Measurements from ENCODE around the gene CPT1B. TPM values are rescaled to one million over a fixed set of nuclear protein-coding genes. Genes with fewer than 3 reads are reported as not detected.

CPT1B gene
- total RNA-seq, 4 donors from 2014 or later, result 34.2 to 111 (median 37.6) TPM

- Histone ChIP-seq H3K4me3 (peak overlapping the region; percentile 58 to 86 (median 74)), H3K4me1 (peaks cover 15 to 66% (median 56%) of the 10 kb centered on the region in 4 donors)
Observed at GRCh38 chr22:50526834-50527801, 51.1 kb downstream of the CPT1B start.

GRCh38 chr22:50526108-50526833, 52.0 kb downstream of the CPT1B start:
- peak; percentile 88 for DNase-seq
- intact Hi-C loops (cut with DNase I; ENCODE audit: low total_unique reads) (no loop called here), in situ Hi-C loops (cut with MboI; ENCODE audit: low pct_ligation_motif_present in 1 of 4, low pct_unique_long_range_greater_than_20kb in 1 of 4, low sequenced_read_pairs in 3 of 4) (no loop called here)
- Histone ChIP-seq H3K4me1 (peaks cover 14 to 59% (median 48%) of the 10 kb centered on the region in 4 donors), H3K36me3 (peaks cover 0 to 11% (median 0%) of the 10 kb centered on the region in 4 donors), H3K27ac (peak overlapping the region; percentile 95 to 99 (median 98)), H3K9me3 (no peaks in the 10 kb centered on the region), H3K27me3 (no peaks in the 10 kb centered on the region), H3K4me3 (peak overlapping the region; percentile 58 to 86 (median 74))
- TF ChIP-seq POLR2A (IDR thresholded peaks at IDR 0.05) (no peak), POLR2AphosphoS5 (IDR thresholded peaks at IDR 0.05) (peak; percentile 10 to 60 (median 46)), EP300 (IDR thresholded peaks at IDR 0.05; ENCODE audit: low read depth) (no peak)
- TF ChIP-seq, protein P1, sequence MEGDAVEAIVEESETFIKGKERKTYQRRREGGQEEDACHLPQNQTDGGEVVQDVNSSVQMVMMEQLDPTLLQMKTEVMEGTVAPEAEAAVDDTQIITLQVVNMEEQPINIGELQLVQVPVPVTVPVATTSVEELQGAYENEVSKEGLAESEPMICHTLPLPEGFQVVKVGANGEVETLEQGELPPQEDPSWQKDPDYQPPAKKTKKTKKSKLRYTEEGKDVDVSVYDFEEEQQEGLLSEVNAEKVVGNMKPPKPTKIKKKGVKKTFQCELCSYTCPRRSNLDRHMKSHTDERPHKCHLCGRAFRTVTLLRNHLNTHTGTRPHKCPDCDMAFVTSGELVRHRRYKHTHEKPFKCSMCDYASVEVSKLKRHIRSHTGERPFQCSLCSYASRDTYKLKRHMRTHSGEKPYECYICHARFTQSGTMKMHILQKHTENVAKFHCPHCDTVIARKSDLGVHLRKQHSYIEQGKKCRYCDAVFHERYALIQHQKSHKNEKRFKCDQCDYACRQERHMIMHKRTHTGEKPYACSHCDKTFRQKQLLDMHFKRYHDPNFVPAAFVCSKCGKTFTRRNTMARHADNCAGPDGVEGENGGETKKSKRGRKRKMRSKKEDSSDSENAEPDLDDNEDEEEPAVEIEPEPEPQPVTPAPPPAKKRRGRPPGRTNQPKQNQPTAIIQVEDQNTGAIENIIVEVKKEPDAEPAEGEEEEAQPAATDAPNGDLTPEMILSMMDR (IDR thresholded peaks at IDR 0.05), result peak; percentile 37 to 76 (median 69)
- WGBS, 2 donors (ENCODE audit: low coverage in 1 of 2), result 1% methylated on average over 50 of the region's 77 CpGs; no CpG with 5 or more reads in 1 of the 2 donors

More at GRCh38 chr22:50526834-50527801, 51.1 kb downstream of the CPT1B start:
- in situ Hi-C loops (cut with MboI; ENCODE audit: low pct_ligation_motif_present in 1 of 4, low pct_unique_long_range_greater_than_20kb in 1 of 4, low sequenced_read_pairs in 3 of 4), result no loop called here
- H3K27ac ChIP-seq, result peak overlapping the region; percentile 95 to 99 (median 98)
- 54% methylated on average over 29 of the region's 29 CpGs; no CpG with 5 or more reads in 1 of the 2 donors for WGBS, 2 donors (ENCODE audit: low coverage in 1 of 2)
- no peaks in the 10 kb centered on the region for H3K9me3 ChIP-seq
- intact Hi-C loops (cut with DNase I; ENCODE audit: low total_unique reads), result no loop called here
- DNase-seq, result peak; percentile 74
- peaks cover 0 to 11% (median 0%) of the 10 kb centered on the region in 4 donors for H3K36me3 ChIP-seq
- no peaks in the 10 kb centered on the region for H3K27me3 ChIP-seq
- TF ChIP-seq POLR2A (IDR thresholded peaks at IDR 0.05), result peak; percentile 12
- no peak for TF ChIP-seq EP300 (IDR thresholded peaks at IDR 0.05; ENCODE audit: low read depth)
- TF ChIP-seq POLR2AphosphoS5 (IDR thresholded peaks at IDR 0.05), result peak in 2 of 3 donors; percentile 44 to 59

DNA sequence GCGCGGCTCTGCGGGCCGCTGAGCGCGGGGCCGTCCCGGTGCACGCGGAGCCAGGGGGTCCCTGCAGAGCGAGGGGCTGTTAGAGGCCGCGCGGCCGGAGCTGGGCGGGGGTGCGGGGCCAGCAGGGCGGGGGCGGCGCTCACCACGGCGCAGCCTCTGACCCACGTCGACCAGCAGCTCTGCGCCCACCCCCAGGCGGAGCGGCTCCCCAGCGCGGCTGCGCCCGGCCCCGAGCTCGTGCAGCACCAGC, 52.4 kb downstream of the CPT1B start:
- Histone ChIP-seq H3K4me1 (peaks cover 14 to 54% (median 43%) of the 10 kb centered on the region in 4 donors), H3K4me3 (peak overlapping the region; percentile 58 to 86 (median 74)), H3K27me3 (no peaks in the 10 kb centered on the region), H3K9me3 (no peaks in the 10 kb centered on the region), H3K27ac (peak overlapping the region; percentile 95 to 99 (median 98)), H3K36me3 (peaks cover 0 to 11% (median 0%) of the 10 kb centered on the region in 4 donors)
- intact Hi-C loops (cut with DNase I; ENCODE audit: low total_unique reads) (no loop called here), in situ Hi-C loops (cut with MboI; ENCODE audit: low pct_ligation_motif_present in 1 of 4, low pct_unique_long_range_greater_than_20kb in 1 of 4, low sequenced_read_pairs in 3 of 4) (no loop called here)
- DNase-seq, result no peak
- WGBS, 2 donors (ENCODE audit: low coverage in 1 of 2), result 0% methylated on average over 1 of the region's 33 CpGs; no CpG with 5 or more reads in 1 of the 2 donors
- TF ChIP-seq POLR2A (IDR thresholded peaks at IDR 0.05) (no peak), EP300 (IDR thresholded peaks at IDR 0.05; ENCODE audit: low read depth) (no peak), POLR2AphosphoS5 (IDR thresholded peaks at IDR 0.05) (no peak)
- TF ChIP-seq, protein P1 (IDR thresholded peaks at IDR 0.05), result no peak

- WGBS, 2 donors (ENCODE audit: low coverage in 1 of 2), result 1% methylated on average over 49 of the region's 84 CpGs; no CpG with 5 or more reads in 1 of the 2 donors
- in situ Hi-C loops (cut with MboI; ENCODE audit: low pct_ligation_motif_present in 1 of 4, low pct_unique_long_range_greater_than_20kb in 1 of 4, low sequenced_read_pairs in 3 of 4), result no loop called here
- intact Hi-C loops (cut with DNase I; ENCODE audit: low total_unique reads), result no loop called here
Observed at GRCh38 chr22:50525104-50525857, 52.9 kb downstream of the CPT1B start, which contains the start of gene SCO2. TSS of gene SCO2 (minus strand) at chr22:50525598. CDS start at chr22:50524411, 1,187 bp downstream.

More at GRCh38 chr22:50525104-50525857, 52.9 kb downstream of the CPT1B start, which contains the start of gene SCO2:
- Histone ChIP-seq H3K36me3 (peaks cover 0 to 11% (median 0%) of the 10 kb centered on the region in 4 donors), H3K4me3 (peak within 1 kb of the TSS; percentile 58 to 86 (median 74)), H3K27me3 (no peaks in the 10 kb centered on the region), H3K27ac (peak within 1 kb of the TSS; percentile 95 to 99 (median 98)), H3K9me3 (no peaks in the 10 kb centered on the region), H3K4me1 (peaks cover 14 to 49% (median 38%) of the 10 kb centered on the region in 4 donors)
- peak; percentile 98 for DNase-seq
- peak; percentile 90 to 98 (median 91) for TF ChIP-seq POLR2AphosphoS5 (IDR thresholded peaks at IDR 0.05)
- TF ChIP-seq, protein P1 (IDR thresholded peaks at IDR 0.05), result peak in 4 of 5 experiments; percentile 24 to 56 (median 42)
- no peak for TF ChIP-seq EP300 (IDR thresholded peaks at IDR 0.05; ENCODE audit: low read depth)
- TF ChIP-seq POLR2A (IDR thresholded peaks at IDR 0.05), result peak; percentile 90
